K562 (cell line): Measurements from ENCODE around the gene DAB1. TPM values are rescaled to one million over a fixed set of nuclear protein-coding genes. Genes with fewer than 3 reads are reported as not detected.

Source experiments
- ATAC-seq: fragments of 200-7000 bp; cut with Tn5 transposase; 3 replicates; pipeline ENCODE4 v1.9.1; 2020; ENCODE audit warnings: moderate library complexity
- BruUV-seq: library from RNA; stranded (reverse); fragments of 400-500 nt; replicated peaks from 2 replicates; lab custom pipeline; 2021; lab: Mats Ljungman, UMichigan
- CTCF ChIA-PET: fragments of 300-600 bp; formaldehyde crosslinking; extraction: SDS; loops from one replicate; lab custom pipeline; 2021; ENCODE audit warnings: low intra/inter-chr PET ratio; lab: Yijun Ruan, JAX
- POLR2A ChIA-PET: fragments of 300-600, 350-650 bp; sonication (Branson Sonifier 250); formaldehyde crosslinking; extraction: SDS; loops from one replicate; lab custom pipeline; 2021; ENCODE audit warnings: antibody characterized with exemption, inconsistent platforms; lab: Yijun Ruan, JAX
- DNase-seq, 4 experiments: peaks; one replicate each; pipeline versions ENCODE4 v3.0.0 to v3.0.0-alpha.2; 2011 to 2018; ENCODE audit warnings: low spot score in 3 of 4, mixed read lengths in 3 of 4; ENCODE audit errors: extremely low read depth in 1 of 4
- FAIRE-seq: peaks from 2 replicates; lab custom pipeline; 2011; peaks lifted over from hg19 to GRCh38; lab: Jason Lieb, UNC
- H2AFZ ChIP-seq: 2 replicates; pipeline ENCODE4 v1.6.0; 2011; ENCODE audit warnings: low read depth, low read length, control low read depth, inconsistent platforms
- H3K27ac ChIP-seq: fragments of 200-600 bp; 3 replicates; pipeline ENCODE4 v1.8.0; 2011; ENCODE audit warnings: low read depth, mild to moderate bottlenecking, control low read depth, inconsistent platforms, low read length, moderate library complexity, mixed read lengths; ENCODE audit errors: extremely low read depth
- H3K27me3 ChIP-seq, 2 experiments: fragments of 300-600 bp in 1 of 2; 2 replicates in 1 of 2; 3 replicates in 1 of 2; pipeline versions ENCODE4 v1.6.0 to v1.8.0; 2011; ENCODE audit warnings: inconsistent platforms in 2 of 2, low read length in 2 of 2, mild to moderate bottlenecking in 1 of 2, mixed read lengths in 1 of 2, moderate library complexity in 1 of 2; ENCODE audit not compliant: control insufficient read depth in 2 of 2, insufficient read depth in 2 of 2
- H3K36me3 ChIP-seq: fragments of 300-600 bp; 3 replicates; pipeline ENCODE4 v1.8.0; 2011; ENCODE audit warnings: mild to moderate bottlenecking, low read length, inconsistent platforms; ENCODE audit not compliant: control insufficient read depth, insufficient read depth
- H3K4me1 ChIP-seq, 2 experiments: fragments of 200-600 bp in 1 of 2; replicated peaks in 1 of 2; 2 replicates in 1 of 2; 3 replicates in 1 of 2; pipeline versions ENCODE4 v1.5.1 to v1.8.0; 2011; ENCODE audit warnings: inconsistent platforms in 2 of 2, low read length in 2 of 2, mild to moderate bottlenecking in 1 of 2, mixed read lengths in 1 of 2, moderate library complexity in 1 of 2; ENCODE audit not compliant: control insufficient read depth in 2 of 2, insufficient read depth in 2 of 2
- H3K4me2 ChIP-seq: 2 replicates; pipeline ENCODE4 v1.6.1; 2011; ENCODE audit warnings: low read length, control low read depth, inconsistent platforms, mixed read lengths; ENCODE audit not compliant: insufficient read depth
- H3K4me3 ChIP-seq: fragments of 200-600 bp; sonication (generic), shearing (Covaris generic); 2 replicates; pipeline ENCODE4 v1.5.1; 2016; ENCODE audit warnings: control low read depth, inconsistent platforms
- H3K79me2 ChIP-seq: fragments of 200-600 bp; 3 replicates; pipeline ENCODE4 v1.8.0; 2011; ENCODE audit warnings: low read length, inconsistent platforms; ENCODE audit not compliant: control insufficient read depth, insufficient read depth
- H3K9ac ChIP-seq, 2 experiments: 2 replicates each; pipeline versions ENCODE4 v1.6.0 to v1.6.1; 2011; ENCODE audit warnings: low read depth in 2 of 2, low read length in 2 of 2, control low read depth in 1 of 2, inconsistent platforms in 1 of 2, mild to moderate bottlenecking in 1 of 2, mixed read lengths in 1 of 2; ENCODE audit not compliant: insufficient read depth in 1 of 2
- H3K9me1 ChIP-seq: one replicate; pipeline ENCODE4 v1.6.0; 2011; ENCODE audit warnings: inconsistent platforms, mild to moderate bottlenecking, low read length, moderate library complexity; ENCODE audit not compliant: control insufficient read depth, insufficient read depth
- H3K9me3 ChIP-seq: replicated peaks from 2 replicates; pipeline ENCODE4 v1.5.1; 2011; ENCODE audit warnings: low read depth, low read length, inconsistent platforms; ENCODE audit not compliant: control insufficient read depth, insufficient read depth
- H4K20me1 ChIP-seq: replicated peaks from 2 replicates; pipeline ENCODE4 v1.6.1; 2011; ENCODE audit warnings: low read length, inconsistent platforms, mixed read lengths; ENCODE audit not compliant: control insufficient read depth, insufficient read depth
- CSDE1 ChIP-seq, 2 experiments: fragments of 450-650 bp; IDR thresholded peaks; 2 replicates each; pipeline ENCODE4 v1.6.1; 2016; ENCODE audit warnings: mild to moderate bottlenecking in 1 of 2
- DIDO1 ChIP-seq: fragments of 450-650 bp; IDR thresholded peaks from 2 replicates; pipeline ENCODE4 v1.6.1; 2016; ENCODE audit warnings: low read depth, missing biosample characterization, missing genetic modification characterization
- ELF4 ChIP-seq: fragments of 450-650 bp; formaldehyde crosslinking; IDR thresholded peaks from 2 replicates; pipeline ENCODE4 v1.4.0; 2022; ENCODE audit warnings: missing genetic modification characterization
- HNRNPL ChIP-seq: fragments of 200-400 bp; formaldehyde crosslinking; IDR thresholded peaks from 2 replicates; pipeline ENCODE4 v1.6.1; 2017; ENCODE audit warnings: low read depth, mild to moderate bottlenecking, low read length
- ILK ChIP-seq: fragments of 450-650 bp; IDR thresholded peaks from 2 replicates; pipeline ENCODE4 v1.6.1; 2016; ENCODE audit warnings: missing genetic modification characterization, low read depth, mild to moderate bottlenecking, missing compliant biosample characterization, moderate library complexity, borderline replicate concordance
- KDM5B ChIP-seq: fragments of 200-600 bp; sonication (generic); IDR thresholded peaks from 2 replicates; pipeline ENCODE4 v1.6.1; 2012; ENCODE audit warnings: low read depth, mild to moderate bottlenecking, moderate library complexity, low read length, control low read depth, inconsistent platforms; ENCODE audit not compliant: insufficient replicate concordance
- LARP7 ChIP-seq: fragments of 450-650 bp; IDR thresholded peaks from 2 replicates; pipeline ENCODE4 v1.6.1; 2016
- NR1H2 ChIP-seq: sonication (generic); formaldehyde crosslinking; IDR thresholded peaks from 2 replicates; pipeline ENCODE4 v1.4.0; 2020; ENCODE audit warnings: mild to moderate bottlenecking, missing genetic modification reagents
- RBBP5 ChIP-seq: fragments of 200-600 bp; sonication (generic); IDR thresholded peaks from 2 replicates; pipeline ENCODE4 v1.6.1; 2012; ENCODE audit warnings: borderline replicate concordance, mild to moderate bottlenecking, low read length, control low read depth, inconsistent platforms; ENCODE audit not compliant: insufficient read depth, poor library complexity, severe bottlenecking
- YY1 ChIP-seq, 3 experiments: IDR thresholded peaks; 2 replicates each; pipeline ENCODE4 v1.6.1; 2011; ENCODE audit warnings: low read length in 2 of 3, mild to moderate bottlenecking in 2 of 3, moderate library complexity in 2 of 3, borderline replicate concordance in 1 of 3, control low read depth in 1 of 3, low read depth in 1 of 3; ENCODE audit not compliant: insufficient read depth in 3 of 3, insufficient replicate concordance in 2 of 3, control insufficient read depth in 1 of 3, insufficient read length in 1 of 3; ENCODE audit errors: extremely low read depth in 1 of 3
- WGBS: fragments of 100-300 bp; shearing (Covaris generic); methylation state at CpG from one replicate; pipeline ENCODE4 v1.1.6; 2016; ENCODE audit warnings: low coverage, mixed read lengths; ENCODE audit not compliant: insufficient coverage; ENCODE audit errors: missing lambda C conversion rate; 5-methylcytosine and 5-hydroxymethylcytosine counted together
- in situ Hi-C: fragments of 300-500 bp; cut with MboI; formaldehyde crosslinking; loops from 4 replicates; pipeline ENCODE4 v1.15.0; 2018; ENCODE audit warnings: inconsistent platforms, mixed read lengths
- intact Hi-C: fragments of 100-400 bp; cut with micrococcal nuclease; formaldehyde crosslinking; loops from 2 replicates; pipeline ENCODE4 v1.14.2; 2022
- polyA plus RNA-seq, 8 experiments: library from polyadenylated mRNA; depleted of rRNA in 4 of 8; stranded (reverse) in 5 of 8; unstranded in 3 of 8; fragments of >200 nt; fragmentation: Nextera tagmentation in 2 of 8; fragmentation: Illumina TruSeq in 1 of 8; extraction: Ambion mirVana in 2 of 8; extraction: Trizol in 1 of 8; gene quantifications; 2 replicates each; pipeline versions ENCODE4 v1.2.1 to v1.2.3, GENCODE V29; 2011 to 2014; ENCODE audit warnings: inconsistent platforms in 1 of 8, missing spikeins in 1 of 8
- total RNA-seq, 7 experiments: library from RNA; depleted of rRNA in 6 of 7; stranded (reverse); fragments of >200 nt in 6 of 7; fragmentation: Illumina TruSeq in 2 of 7; extraction: Trizol in 2 of 7; gene quantifications; 2 replicates each; pipeline versions ENCODE4 v1.2.1 to v1.2.3, GENCODE V29; 2011 to 2021; ENCODE audit warnings: low replicate concordance in 1 of 7
- TF ChIP-seq, protein P1 (sequence below): fragments of 250-450 bp; sonication (Bioruptor Pico); IDR thresholded peaks from 2 replicates; pipeline ENCODE4 v1.9.0; 2021; ENCODE audit warnings: mild to moderate bottlenecking, inconsistent platforms
- TF ChIP-seq, protein P2 (sequence below): fragments of 200-800 bp; sonication (Bioruptor generic); IDR thresholded peaks from 2 replicates; pipeline ENCODE4 v1.6.1; 2017; ENCODE audit warnings: missing genetic modification characterization, missing compliant biosample characterization
- TF ChIP-seq, protein P3 (sequence below): fragments of 250-450 bp; sonication (Bioruptor Pico); IDR thresholded peaks from 2 replicates; pipeline ENCODE4 v1.6.1; 2021; ENCODE audit warnings: mild to moderate bottlenecking
- TF ChIP-seq, protein P4 (sequence below): fragments of 450-650 bp; formaldehyde crosslinking; IDR thresholded peaks from 2 replicates; pipeline ENCODE4 v1.4.0; 2022; ENCODE audit warnings: missing genetic modification characterization
- TF ChIP-seq, protein P5 (sequence below): fragments of 250-450 bp; sonication (Bioruptor Pico); IDR thresholded peaks from 2 replicates; pipeline ENCODE4 v1.8.0; 2021; ENCODE audit warnings: mild to moderate bottlenecking, moderate library complexity

DAB1 gene
- total and polyA plus RNA-seq, 9 of the 15 experiments (the other 6 are each of a cell fraction or from before 2014, with no cell fraction given), result not detected

DNA sequence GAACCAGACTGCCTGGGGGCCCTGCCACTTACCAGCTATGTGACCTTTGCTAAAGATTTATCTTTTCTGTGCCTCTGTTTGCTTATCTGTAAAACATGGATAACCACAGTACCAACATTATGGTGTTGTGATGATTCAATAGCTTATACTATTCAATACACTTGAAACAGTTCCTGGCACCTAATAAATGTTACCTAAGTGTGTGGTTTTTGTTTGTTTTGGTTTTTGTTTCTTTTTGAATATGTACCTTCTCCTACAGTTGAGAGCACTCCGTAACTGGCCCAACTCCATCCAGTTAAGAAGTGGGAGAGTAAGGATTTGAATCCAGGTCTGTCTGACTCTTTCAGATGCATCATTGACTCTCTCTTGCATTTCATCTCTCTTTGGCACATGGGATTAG, 332.2 kb downstream of the DAB1 start:
- no TSS peak for BruUV-seq
- in situ Hi-C loops, result no loop called here
- H3K27me3 ChIP-seq, result no peaks in the 10 kb centered on the region
- TF ChIP-seq, protein P1, sequence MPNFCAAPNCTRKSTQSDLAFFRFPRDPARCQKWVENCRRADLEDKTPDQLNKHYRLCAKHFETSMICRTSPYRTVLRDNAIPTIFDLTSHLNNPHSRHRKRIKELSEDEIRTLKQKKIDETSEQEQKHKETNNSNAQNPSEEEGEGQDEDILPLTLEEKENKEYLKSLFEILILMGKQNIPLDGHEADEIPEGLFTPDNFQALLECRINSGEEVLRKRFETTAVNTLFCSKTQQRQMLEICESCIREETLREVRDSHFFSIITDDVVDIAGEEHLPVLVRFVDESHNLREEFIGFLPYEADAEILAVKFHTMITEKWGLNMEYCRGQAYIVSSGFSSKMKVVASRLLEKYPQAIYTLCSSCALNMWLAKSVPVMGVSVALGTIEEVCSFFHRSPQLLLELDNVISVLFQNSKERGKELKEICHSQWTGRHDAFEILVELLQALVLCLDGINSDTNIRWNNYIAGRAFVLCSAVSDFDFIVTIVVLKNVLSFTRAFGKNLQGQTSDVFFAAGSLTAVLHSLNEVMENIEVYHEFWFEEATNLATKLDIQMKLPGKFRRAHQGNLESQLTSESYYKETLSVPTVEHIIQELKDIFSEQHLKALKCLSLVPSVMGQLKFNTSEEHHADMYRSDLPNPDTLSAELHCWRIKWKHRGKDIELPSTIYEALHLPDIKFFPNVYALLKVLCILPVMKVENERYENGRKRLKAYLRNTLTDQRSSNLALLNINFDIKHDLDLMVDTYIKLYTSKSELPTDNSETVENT, result no peak
- TF ChIP-seq HNRNPL (no peak), NR1H2 (CRISPR knock-in tag) (no peak), DIDO1 (tag) (no peak), LARP7 (no peak), RBBP5 (no peak), YY1 (IDR thresholded peaks at IDR 0.05; ENCODE audit: borderline replicate concordance in 1 of 3, control insufficient read depth in 1 of 3, extremely low read depth in 1 of 3, insufficient read depth in 3 of 3, insufficient read length in 1 of 3, insufficient replicate concordance in 2 of 3, low read depth in 1 of 3, low read length in 2 of 3) (no peak), ELF4 (CRISPR knock-in tag) (no peak), CSDE1 (IDR thresholded peaks at IDR 0.05) (no peak), KDM5B (no peak), ILK (tag) (no peak)
- TF ChIP-seq, protein P2, sequence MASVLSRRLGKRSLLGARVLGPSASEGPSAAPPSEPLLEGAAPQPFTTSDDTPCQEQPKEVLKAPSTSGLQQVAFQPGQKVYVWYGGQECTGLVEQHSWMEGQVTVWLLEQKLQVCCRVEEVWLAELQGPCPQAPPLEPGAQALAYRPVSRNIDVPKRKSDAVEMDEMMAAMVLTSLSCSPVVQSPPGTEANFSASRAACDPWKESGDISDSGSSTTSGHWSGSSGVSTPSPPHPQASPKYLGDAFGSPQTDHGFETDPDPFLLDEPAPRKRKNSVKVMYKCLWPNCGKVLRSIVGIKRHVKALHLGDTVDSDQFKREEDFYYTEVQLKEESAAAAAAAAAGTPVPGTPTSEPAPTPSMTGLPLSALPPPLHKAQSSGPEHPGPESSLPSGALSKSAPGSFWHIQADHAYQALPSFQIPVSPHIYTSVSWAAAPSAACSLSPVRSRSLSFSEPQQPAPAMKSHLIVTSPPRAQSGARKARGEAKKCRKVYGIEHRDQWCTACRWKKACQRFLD, result no peak
- TF ChIP-seq, protein P3, sequence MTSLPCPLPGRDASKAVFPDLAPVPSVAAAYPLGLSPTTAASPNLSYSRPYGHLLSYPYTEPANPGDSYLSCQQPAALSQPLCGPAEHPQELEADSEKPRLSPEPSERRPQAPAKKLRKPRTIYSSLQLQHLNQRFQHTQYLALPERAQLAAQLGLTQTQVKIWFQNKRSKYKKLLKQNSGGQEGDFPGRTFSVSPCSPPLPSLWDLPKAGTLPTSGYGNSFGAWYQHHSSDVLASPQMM (CRISPR knock-in tag), result no peak
- TF ChIP-seq, protein P4, sequence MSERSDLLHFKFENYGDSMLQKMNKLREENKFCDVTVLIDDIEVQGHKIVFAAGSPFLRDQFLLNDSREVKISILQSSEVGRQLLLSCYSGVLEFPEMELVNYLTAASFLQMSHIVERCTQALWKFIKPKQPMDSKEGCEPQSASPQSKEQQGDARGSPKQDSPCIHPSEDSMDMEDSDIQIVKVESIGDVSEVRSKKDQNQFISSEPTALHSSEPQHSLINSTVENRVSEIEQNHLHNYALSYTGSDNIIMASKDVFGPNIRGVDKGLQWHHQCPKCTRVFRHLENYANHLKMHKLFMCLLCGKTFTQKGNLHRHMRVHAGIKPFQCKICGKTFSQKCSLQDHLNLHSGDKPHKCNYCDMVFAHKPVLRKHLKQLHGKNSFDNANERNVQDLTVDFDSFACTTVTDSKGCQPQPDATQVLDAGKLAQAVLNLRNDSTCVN (CRISPR knock-in tag), result no peak
- TF ChIP-seq, protein P5, sequence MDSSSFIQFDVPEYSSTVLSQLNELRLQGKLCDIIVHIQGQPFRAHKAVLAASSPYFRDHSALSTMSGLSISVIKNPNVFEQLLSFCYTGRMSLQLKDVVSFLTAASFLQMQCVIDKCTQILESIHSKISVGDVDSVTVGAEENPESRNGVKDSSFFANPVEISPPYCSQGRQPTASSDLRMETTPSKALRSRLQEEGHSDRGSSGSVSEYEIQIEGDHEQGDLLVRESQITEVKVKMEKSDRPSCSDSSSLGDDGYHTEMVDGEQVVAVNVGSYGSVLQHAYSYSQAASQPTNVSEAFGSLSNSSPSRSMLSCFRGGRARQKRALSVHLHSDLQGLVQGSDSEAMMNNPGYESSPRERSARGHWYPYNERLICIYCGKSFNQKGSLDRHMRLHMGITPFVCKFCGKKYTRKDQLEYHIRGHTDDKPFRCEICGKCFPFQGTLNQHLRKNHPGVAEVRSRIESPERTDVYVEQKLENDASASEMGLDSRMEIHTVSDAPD (CRISPR knock-in tag), result no peak

More for the DNA sequence above, 332.2 kb downstream of the DAB1 start:
- H3K4me3 ChIP-seq, result no peak overlapping the region
- H3K36me3 ChIP-seq, result no peaks in the 10 kb centered on the region
- no peaks in the 10 kb centered on the region for H3K79me2 ChIP-seq
- WGBS, result 0% methylated on average over 1 of the region's 1 CpG
- H2AFZ ChIP-seq, result no peak overlapping the region
- H3K9me3 ChIP-seq, result no peaks in the 10 kb centered on the region
- H3K9ac ChIP-seq, result no peak overlapping the region
- H3K4me1 ChIP-seq, result no peaks in the 10 kb centered on the region
- no peak overlapping the region for H3K27ac ChIP-seq
- no peaks in the 10 kb centered on the region; the same call in 1 of the 2 replicates for H4K20me1 ChIP-seq
- ChIA-PET CTCF (no interaction called here), POLR2A (interaction anchor here (0.7 kb wide), 1 partner anchor 387 kb away, joined by 3 read pairs; no protein-coding TSS in a partner anchor)
- intact Hi-C loops, result no loop called here
- H3K9me1 ChIP-seq, result no peaks in the 10 kb centered on the region
- DNase-seq (no peak), FAIRE-seq (no peak), ATAC-seq (no peak)
- no peak overlapping the region for H3K4me2 ChIP-seq
